LNCaP clone FGC (cell line): ENCODE measurements around the gene CUL9.

Experiments used
- DNase-seq: peaks from one replicate; pipeline ENCODE4 v3.0.0-alpha.2; 2011; ENCODE audit warnings: low read depth
- H3K4me3 ChIP-seq: 2 replicates; pipeline ENCODE4 v1.5.1; 2011; ENCODE audit warnings: mild to moderate bottlenecking, low read depth, low read length, control low read depth
- CTCF ChIP-seq: IDR thresholded peaks from 2 replicates; pipeline ENCODE4 v1.5.1; 2012; ENCODE audit warnings: mild to moderate bottlenecking; ENCODE audit not compliant: control insufficient read depth, insufficient read depth; ENCODE audit errors: extremely low read depth

CUL9 gene

GRCh38 chr6:43268355-43268700, 86.3 kb downstream of the CUL9 start:
- no peak for DNase-seq
- no peak overlapping the region for H3K4me3 ChIP-seq
- TF ChIP-seq CTCF: no peak

GRCh38 chr6:43268782-43269272, 86.8 kb downstream of the CUL9 start:
- no peak for TF ChIP-seq CTCF
- H3K4me3 ChIP-seq: no peak overlapping the region
- no peak for DNase-seq

- DNase-seq: no peak
- no peak overlapping the region for H3K4me3 ChIP-seq
- no peak for TF ChIP-seq CTCF
Measured at GRCh38 chr6:43269273-43270007, 87.4 kb downstream of the CUL9 start.

GRCh38 chr6:43271103-43271815, 89.3 kb downstream of the CUL9 start:
- H3K4me3 ChIP-seq: no peak overlapping the region
- no peak for DNase-seq
- TF ChIP-seq CTCF: no peak

- DNase-seq: no peak
- TF ChIP-seq CTCF: no peak
- H3K4me3 ChIP-seq: no peak overlapping the region
Measured at GRCh38 chr6:43271944-43272343, 89.9 kb downstream of the CUL9 start.

GRCh38 chr6:43273707-43274106, 91.7 kb downstream of the CUL9 start:
- no peak for TF ChIP-seq CTCF
- H3K4me3 ChIP-seq: no peak overlapping the region

More at GRCh38 chr6:43273707-43274106, 91.7 kb downstream of the CUL9 start:
- DNase-seq: no peak
